Activated B cell treated with CpG ODN at 0.5 μM for 24 hours (primary cell): ENCODE data around the gene PRKG1. TPM values are rescaled to one million over a fixed set of nuclear protein-coding genes. Genes with fewer than 3 reads are reported as not detected.

Experiments used
- ATAC-seq: fragments of 200-7000 bp; cut with Tn5 transposase; one replicate; pipeline ENCODE4 v1.10.0; 2021; ENCODE audit warnings: low read depth, mild to moderate bottlenecking, moderate library complexity
- CTCF ChIA-PET: fragments of 350-600 bp; sonication (Branson Sonifier 250); formaldehyde crosslinking; loops from one replicate; lab custom pipeline; 2021; ENCODE audit warnings: antibody characterized with exemption; lab: Charles Lee
- POLR2A ChIA-PET: fragments of 350-600 bp; sonication (Branson Sonifier 250); formaldehyde crosslinking; loops from one replicate; lab custom pipeline; 2021; ENCODE audit warnings: antibody characterized with exemption; lab: Charles Lee
- DNase-seq: peaks from one replicate; pipeline ENCODE4 v3.0.0; 2022
- H3K27ac Mint-ChIP-seq: one replicate; pipeline ENCODE4 v1.8.0; 2020; ENCODE audit warnings: mixed read lengths
- H3K27me3 Mint-ChIP-seq: one replicate; pipeline ENCODE4 v1.8.0; 2021; ENCODE audit warnings: mixed read lengths
- H3K36me3 Mint-ChIP-seq: one replicate; pipeline ENCODE4 v1.8.0; 2021; ENCODE audit warnings: low read depth, mixed read lengths
- H3K4me1 Mint-ChIP-seq: one replicate; pipeline ENCODE4 v1.8.0; 2021; ENCODE audit warnings: mixed read lengths
- H3K4me3 Mint-ChIP-seq: one replicate; pipeline ENCODE4 v1.8.0; 2020; ENCODE audit warnings: mild to moderate bottlenecking, mixed read lengths
- H3K9me3 Mint-ChIP-seq: one replicate; pipeline ENCODE4 v1.8.0; 2020; ENCODE audit warnings: mixed read lengths
- intact Hi-C: fragments of 100-400 bp; cut with micrococcal nuclease; formaldehyde crosslinking; loops from one replicate; pipeline ENCODE4 v1.15.1; 2024
- total RNA-seq: library from RNA; stranded (reverse); gene quantifications from 2 replicates; pipeline ENCODE4 v1.2.3, GENCODE V29; 2022
- TF ChIP-seq, protein P1 (sequence below): fragments of 200-600 bp; IDR thresholded peaks from one replicate; pipeline ENCODE4 v1.8.0; 2022; ENCODE audit warnings: antibody characterized with exemption, mild to moderate bottlenecking

Gene PRKG1
- total RNA-seq, 1 donor from 2014 or later, result not detected

DNA sequence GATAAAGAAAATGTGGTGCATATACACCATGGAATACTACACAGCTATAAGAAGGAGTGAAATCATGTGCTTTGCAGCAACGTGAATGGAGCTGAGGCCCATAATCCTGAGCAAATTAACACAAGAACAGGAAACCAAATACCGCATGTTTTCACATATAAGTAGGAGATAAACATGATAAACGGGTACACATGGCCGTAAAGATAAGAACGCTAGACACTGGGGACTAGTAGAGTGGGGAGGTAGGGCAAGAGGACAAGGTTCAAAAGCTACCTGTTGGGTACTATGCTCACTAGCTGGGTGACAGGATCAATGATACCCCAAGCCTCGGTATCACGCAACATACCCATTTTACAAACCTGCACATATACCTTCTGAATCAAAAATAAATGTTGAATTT lies 511.5 kb downstream of the PRKG1 start:
- intact Hi-C loops, result no loop called here
- ChIA-PET POLR2A (no interaction called here), CTCF (no interaction called here)

DNA sequence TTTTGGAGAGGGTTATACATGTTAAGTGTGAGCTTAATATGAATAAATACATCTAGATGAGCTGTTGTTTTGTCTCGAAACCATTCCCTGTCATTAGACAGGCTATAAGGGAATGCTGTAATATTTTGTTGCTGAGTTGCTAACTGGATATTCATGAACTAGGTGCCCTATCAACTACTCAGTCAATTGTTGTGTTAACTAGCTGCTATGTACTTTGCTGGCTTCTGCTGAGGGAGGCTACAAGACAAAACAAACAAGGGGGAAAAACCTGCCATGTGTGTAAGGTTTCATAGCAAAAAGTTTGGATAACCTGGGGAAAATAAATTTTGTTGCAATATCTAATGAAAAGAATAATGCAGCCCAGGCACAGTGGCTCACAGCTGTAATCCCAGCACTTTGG lies 514.7 kb downstream of the PRKG1 start:
- Mint-ChIP-seq H3K4me3 (no peak overlapping the region), H3K27ac (no peak overlapping the region), H3K36me3 (no peaks in the 10 kb centered on the region), H3K9me3 (no peaks in the 10 kb centered on the region), H3K4me1 (no peaks in the 10 kb centered on the region), H3K27me3 (no peaks in the 10 kb centered on the region)
- ChIA-PET POLR2A (no interaction called here), CTCF (no interaction called here)
- TF ChIP-seq, protein P1, sequence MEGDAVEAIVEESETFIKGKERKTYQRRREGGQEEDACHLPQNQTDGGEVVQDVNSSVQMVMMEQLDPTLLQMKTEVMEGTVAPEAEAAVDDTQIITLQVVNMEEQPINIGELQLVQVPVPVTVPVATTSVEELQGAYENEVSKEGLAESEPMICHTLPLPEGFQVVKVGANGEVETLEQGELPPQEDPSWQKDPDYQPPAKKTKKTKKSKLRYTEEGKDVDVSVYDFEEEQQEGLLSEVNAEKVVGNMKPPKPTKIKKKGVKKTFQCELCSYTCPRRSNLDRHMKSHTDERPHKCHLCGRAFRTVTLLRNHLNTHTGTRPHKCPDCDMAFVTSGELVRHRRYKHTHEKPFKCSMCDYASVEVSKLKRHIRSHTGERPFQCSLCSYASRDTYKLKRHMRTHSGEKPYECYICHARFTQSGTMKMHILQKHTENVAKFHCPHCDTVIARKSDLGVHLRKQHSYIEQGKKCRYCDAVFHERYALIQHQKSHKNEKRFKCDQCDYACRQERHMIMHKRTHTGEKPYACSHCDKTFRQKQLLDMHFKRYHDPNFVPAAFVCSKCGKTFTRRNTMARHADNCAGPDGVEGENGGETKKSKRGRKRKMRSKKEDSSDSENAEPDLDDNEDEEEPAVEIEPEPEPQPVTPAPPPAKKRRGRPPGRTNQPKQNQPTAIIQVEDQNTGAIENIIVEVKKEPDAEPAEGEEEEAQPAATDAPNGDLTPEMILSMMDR, result no peak
- ATAC-seq (no peak), DNase-seq (no peak)
- intact Hi-C loops, result no loop called here

More for the DNA sequence above, 511.5 kb downstream of the PRKG1 start:
- H3K4me3 Mint-ChIP-seq, result no peak overlapping the region
- no peaks in the 10 kb centered on the region for H3K27me3 Mint-ChIP-seq
- H3K9me3 Mint-ChIP-seq, result peaks cover 13% of the 10 kb centered on the region
- H3K36me3 Mint-ChIP-seq, result no peaks in the 10 kb centered on the region
- DNase-seq, result no peak
- ATAC-seq, result no peak
- no peak overlapping the region for H3K27ac Mint-ChIP-seq
- no peaks in the 10 kb centered on the region for H3K4me1 Mint-ChIP-seq
- TF ChIP-seq, protein P1, result no peak

DNA sequence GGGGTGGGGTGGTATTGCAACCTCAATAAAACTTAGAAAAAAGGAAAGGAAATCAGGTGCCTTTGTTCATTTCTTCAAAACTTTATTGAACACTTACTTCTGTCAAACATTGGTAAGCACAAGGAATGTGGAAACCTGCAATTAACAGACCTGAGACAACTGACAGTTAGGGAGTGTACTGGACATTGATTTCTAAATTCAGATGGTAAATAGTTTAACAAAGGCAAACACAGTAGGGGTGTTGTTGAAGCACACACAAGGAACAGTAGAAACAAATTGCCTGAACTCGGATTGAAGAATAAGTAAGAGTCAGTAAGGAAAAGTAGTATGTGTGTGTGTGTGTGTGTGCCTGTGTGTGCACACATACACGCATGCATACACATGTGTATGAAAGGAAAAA lies 516.5 kb downstream of the PRKG1 start:
- Mint-ChIP-seq H3K4me1 (no peaks in the 10 kb centered on the region), H3K27ac (no peak overlapping the region), H3K4me3 (no peak overlapping the region), H3K27me3 (no peaks in the 10 kb centered on the region), H3K9me3 (no peaks in the 10 kb centered on the region), H3K36me3 (no peaks in the 10 kb centered on the region)
- no peak for ATAC-seq
- intact Hi-C loops, result no loop called here
- DNase-seq, result no peak
- ChIA-PET CTCF (no interaction called here), POLR2A (no interaction called here)
- TF ChIP-seq, protein P1, result no peak

DNA sequence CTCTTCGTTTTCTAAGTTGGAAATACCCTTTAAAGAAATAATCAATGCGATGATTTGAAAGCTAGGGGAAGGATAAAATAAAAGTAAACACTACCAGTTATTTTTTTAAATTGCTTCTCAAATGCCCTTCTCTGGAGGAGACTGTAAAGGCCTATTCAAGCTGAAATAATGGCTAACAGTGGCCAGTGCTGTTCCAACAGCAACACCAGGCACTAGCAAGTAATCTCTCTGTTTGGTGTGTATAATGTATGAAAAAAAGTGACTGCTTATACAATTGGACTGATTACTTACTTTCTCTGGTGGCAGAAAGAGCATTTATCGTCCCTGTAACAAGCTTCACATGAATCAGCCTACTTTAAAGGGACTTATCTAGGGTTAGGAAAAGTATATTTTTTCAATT lies 522.4 kb downstream of the PRKG1 start:
- CTCF ChIA-PET, result no interaction called here
- intact Hi-C loops, result no loop called here
- Mint-ChIP-seq H3K27me3 (no peaks in the 10 kb centered on the region), H3K27ac (no peak overlapping the region), H3K36me3 (no peaks in the 10 kb centered on the region), H3K9me3 (no peaks in the 10 kb centered on the region), H3K4me1 (no peaks in the 10 kb centered on the region), H3K4me3 (no peak overlapping the region)
- ATAC-seq (no peak), DNase-seq (no peak)
- TF ChIP-seq, protein P1, result no peak
- POLR2A ChIA-PET, result no interaction called here

DNA sequence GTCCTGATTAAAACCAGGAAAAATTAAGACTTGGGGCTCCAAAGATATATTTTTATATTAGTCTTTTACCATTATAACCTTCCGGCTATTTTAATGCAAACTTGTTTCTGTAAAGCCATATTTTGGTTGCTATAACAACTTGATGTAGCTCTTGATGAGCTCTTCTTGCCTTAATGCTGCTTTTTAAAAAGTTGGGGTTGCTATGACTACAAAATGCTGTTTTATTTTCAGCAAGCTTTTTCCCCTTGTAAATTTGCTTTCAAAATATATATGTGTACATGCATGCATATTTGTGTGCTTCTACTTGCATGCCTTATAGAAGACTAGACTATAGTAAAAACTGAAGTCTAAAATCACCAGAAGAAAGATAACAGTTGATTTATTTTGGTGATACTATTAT lies 525.4 kb downstream of the PRKG1 start:
- intact Hi-C loops, result no loop called here
- H3K27ac Mint-ChIP-seq, result no peak overlapping the region
- no peaks in the 10 kb centered on the region for H3K27me3 Mint-ChIP-seq
- no peaks in the 10 kb centered on the region for H3K4me1 Mint-ChIP-seq
- DNase-seq (no peak), ATAC-seq (no peak)
- no peak overlapping the region for H3K4me3 Mint-ChIP-seq
- CTCF ChIA-PET, result no interaction called here
- no peaks in the 10 kb centered on the region for H3K36me3 Mint-ChIP-seq
- POLR2A ChIA-PET, result no interaction called here
- no peaks in the 10 kb centered on the region for H3K9me3 Mint-ChIP-seq
- TF ChIP-seq, protein P1, result no peak
